LNCaP clone FGC (cell line): ENCODE measurements around the gene IFNA10.
"Not testable (repeated sequence)": the region's sequence is repeated elsewhere in the genome, so short reads cannot be mapped to it uniquely, and the experiment has no call there.

Source experiments
- DNase-seq: peaks from one replicate; pipeline ENCODE4 v3.0.0-alpha.2; 2011; ENCODE audit warnings: low read depth
- H3K4me3 ChIP-seq: 2 replicates; pipeline ENCODE4 v1.5.1; 2011; ENCODE audit warnings: mild to moderate bottlenecking, low read depth, low read length, control low read depth
- CTCF ChIP-seq: IDR thresholded peaks from 2 replicates; pipeline ENCODE4 v1.5.1; 2012; ENCODE audit warnings: mild to moderate bottlenecking; ENCODE audit not compliant: control insufficient read depth, insufficient read depth; ENCODE audit errors: extremely low read depth

Gene IFNA10

GRCh38 chr9:21235468-21236359, 28.8 kb upstream of the IFNA10 start:
- TF ChIP-seq CTCF, result peak; percentile 75
- H3K4me3 ChIP-seq, result not testable (repeated sequence)
- DNase-seq, result peak; percentile 15

- no peak for DNase-seq
- no peak overlapping the region for H3K4me3 ChIP-seq
- no peak for TF ChIP-seq CTCF
These were observed 27.3 kb upstream of the IFNA10 start for GRCh38 chr9:21234153-21234687.

- TF ChIP-seq CTCF, result no peak
- H3K4me3 ChIP-seq, result no peak overlapping the region
- no peak for DNase-seq
These were observed 26.3 kb upstream of the IFNA10 start for GRCh38 chr9:21233258-21233657.

GRCh38 chr9:21228122-21228521, 21.2 kb upstream of the IFNA10 start, which contains the start of gene IFNA17:
IFNA17 (minus strand) TSS chr9:21228222; CDS start chr9:21228173, 49 bp downstream.
- DNase-seq, result no peak
- H3K4me3 ChIP-seq, result no peak within 1 kb of the TSS
- no peak for TF ChIP-seq CTCF

GRCh38 chr9:21217211-21217610, 10.3 kb upstream of the IFNA10 start, which contains the start of gene IFNA16:
IFNA16 (minus strand) TSS chr9:21217311; CDS start chr9:21217305, 6 bp downstream.
- DNase-seq, H3K4me3 ChIP-seq: not testable (repeated sequence)

GRCh38 chr9:21213411-21214326, 6.7 kb upstream of the IFNA10 start:
- not testable (repeated sequence) for H3K4me3 ChIP-seq, DNase-seq
- peak; percentile 50 for TF ChIP-seq CTCF

- not testable (repeated sequence) for DNase-seq
These were observed 5.2 kb upstream of the IFNA10 start for GRCh38 chr9:21212160-21212559.

GRCh38 chr9:21210782-21211181, 3.8 kb upstream of the IFNA10 start:
- DNase-seq, H3K4me3 ChIP-seq: not testable (repeated sequence)

More at GRCh38 chr9:21212160-21212559, 5.2 kb upstream of the IFNA10 start:
- H3K4me3 ChIP-seq, result not testable (repeated sequence)
